Hepatocyte (in vitro differentiated cells): ENCODE results near the gene SUSD3. TPM values are rescaled to one million over a fixed set of nuclear protein-coding genes. Genes with fewer than 3 reads are reported as not detected.

ENCODE experiments used
- DNase-seq: peaks from one replicate; pipeline ENCODE4 v3.0.0-alpha.2; 2016; ENCODE audit warnings: low spot score
- H2AFZ ChIP-seq: fragments of 200-600 bp; sonication (generic); 2 replicates; pipeline ENCODE4 v1.6.0; 2016; ENCODE audit warnings: antibody characterized with exemption, mild to moderate bottlenecking
- H3K27ac ChIP-seq: fragments of 200-600 bp; sonication (generic); 2 replicates; pipeline ENCODE4 v1.5.1; 2016; ENCODE audit warnings: mild to moderate bottlenecking
- H3K27me3 ChIP-seq: fragments of 200-600 bp; sonication (generic); 2 replicates; pipeline ENCODE4 v1.6.1; 2016
- H3K36me3 ChIP-seq: fragments of 200-600 bp; sonication (generic); replicated peaks from 2 replicates; pipeline ENCODE4 v1.5.1; 2016; ENCODE audit warnings: low read depth; ENCODE audit not compliant: insufficient read depth
- H3K4me1 ChIP-seq: fragments of 200-600 bp; sonication (generic); 2 replicates; pipeline ENCODE4 v1.5.1; 2016; ENCODE audit warnings: mild to moderate bottlenecking, moderate library complexity; ENCODE audit not compliant: insufficient read depth
- H3K4me2 ChIP-seq: fragments of 200-600 bp; sonication (generic); 2 replicates; pipeline ENCODE4 v1.6.0; 2016
- H3K4me3 ChIP-seq: fragments of 200-600 bp; sonication (generic); 2 replicates; pipeline ENCODE4 v1.5.1; 2016; ENCODE audit warnings: mild to moderate bottlenecking
- H3K79me2 ChIP-seq: fragments of 200-600 bp; sonication (generic); 2 replicates; pipeline ENCODE4 v1.6.0; 2017; ENCODE audit warnings: mild to moderate bottlenecking
- H3K9me2 ChIP-seq: fragments of 200-600 bp; sonication (generic); replicated peaks from 2 replicates; pipeline ENCODE4 v1.6.0; 2017; ENCODE audit warnings: mild to moderate bottlenecking; ENCODE audit not compliant: insufficient read depth
- H3K9me3 ChIP-seq: fragments of 200-600 bp; sonication (generic); 2 replicates; pipeline ENCODE4 v1.5.1; 2016; ENCODE audit warnings: low read depth, mild to moderate bottlenecking
- H4K20me1 ChIP-seq: fragments of 200-600 bp; sonication (generic); 2 replicates; pipeline ENCODE4 v1.6.0; 2016; ENCODE audit warnings: mild to moderate bottlenecking; ENCODE audit not compliant: insufficient read depth, poor library complexity, severe bottlenecking
- EZH2 ChIP-seq: fragments of 200-600 bp; sonication (generic); IDR thresholded peaks from 2 replicates; pipeline ENCODE4 v1.6.1; 2016; ENCODE audit warnings: antibody characterized with exemption, mild to moderate bottlenecking, borderline replicate concordance
- EZH2phosphoT487 ChIP-seq: fragments of 200-600 bp; sonication (generic); IDR thresholded peaks from one replicate; pipeline ENCODE4 v1.6.1; 2018; ENCODE audit warnings: antibody characterized with exemption, mild to moderate bottlenecking, low read depth, moderate library complexity; ENCODE audit not compliant: unreplicated experiment, severe bottlenecking
- WGBS: methylation state at CpG from one replicate; pipeline ENCODE4 v1.1.6; 2016; ENCODE audit warnings: low lambda C conversion rate; ENCODE audit errors: missing lambda C conversion rate; 5-methylcytosine and 5-hydroxymethylcytosine counted together
- polyA plus RNA-seq: library from polyadenylated mRNA; unstranded; fragments of >200 nt; fragmentation: Nextera tagmentation; extraction: Ambion mirVana; gene quantifications from 2 replicates; pipeline ENCODE4 v1.2.1, GENCODE V29; 2016
- total RNA-seq: library from RNA; depleted of rRNA; stranded (reverse); fragments of >200 nt; gene quantifications from 2 replicates; pipeline ENCODE4 v1.2.3, GENCODE V29; 2014
- TF ChIP-seq, protein P1 (sequence below): fragments of 200-600 bp; sonication (generic); IDR thresholded peaks from 2 replicates; pipeline ENCODE4 v1.5.1; 2016; ENCODE audit warnings: antibody characterized with exemption, mild to moderate bottlenecking; ENCODE audit not compliant: poor library complexity

SUSD3 gene
- total and polyA plus RNA-seq, 2 experiments from 2014 or later = 11.4 to 17.3 TPM

DNA sequence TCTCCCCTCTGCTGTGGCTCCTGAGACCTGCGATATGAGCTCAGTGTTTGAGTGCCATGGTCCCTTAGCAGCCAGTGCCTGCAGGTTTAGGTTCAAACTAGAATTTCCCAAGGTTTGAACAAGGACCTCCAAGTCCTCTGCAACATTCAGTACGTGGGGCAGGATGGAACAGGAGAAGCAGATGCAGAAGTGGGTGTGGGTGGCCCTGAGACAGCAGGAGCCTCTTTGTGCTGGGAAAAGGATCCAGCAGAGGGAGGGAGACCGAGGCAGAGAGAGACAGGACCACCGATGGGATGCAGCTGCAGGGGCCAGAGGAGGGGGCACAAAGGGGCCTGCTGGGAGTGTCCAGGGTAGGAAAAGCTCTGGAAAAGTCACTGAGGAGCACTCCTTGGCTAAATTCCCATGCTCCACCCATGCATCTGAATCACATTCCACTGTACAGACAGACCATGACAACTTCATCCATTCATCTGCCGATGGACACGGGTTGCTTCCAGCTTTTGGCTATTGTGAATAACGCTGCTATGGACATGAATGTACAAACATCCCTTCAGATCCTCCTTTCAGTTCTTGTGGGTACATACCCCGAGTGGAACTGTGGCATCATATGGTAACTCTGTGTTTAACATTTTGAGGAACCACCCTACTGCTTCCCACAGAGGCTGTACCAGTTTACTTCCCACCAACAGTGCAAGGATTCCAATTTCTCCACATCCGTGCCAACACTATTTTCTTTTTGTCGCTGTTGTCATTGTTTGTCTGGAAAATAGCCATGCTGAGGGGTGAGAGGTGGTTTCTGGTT lies 26.7 kb upstream of the SUSD3 start:
- Histone ChIP-seq H3K4me1 (no peaks in the 10 kb centered on the region), H3K4me3 (no peak overlapping the region), H3K27ac (no peak overlapping the region), H3K27me3 (no peaks in the 10 kb centered on the region), H2AFZ (no peak overlapping the region), H3K36me3 (no peaks in the 10 kb centered on the region), H3K4me2 (no peak overlapping the region), H3K79me2 (no peaks in the 10 kb centered on the region), H3K9me3 (no peaks in the 10 kb centered on the region), H3K9me2 (no peaks in the 10 kb centered on the region), H4K20me1 (no peaks in the 10 kb centered on the region)
- WGBS = 90% methylated on average over 10 of the region's 10 CpGs
- DNase-seq = no peak
- TF ChIP-seq EZH2 = no peak
- TF ChIP-seq EZH2phosphoT487 = no peak
- TF ChIP-seq, protein P1, sequence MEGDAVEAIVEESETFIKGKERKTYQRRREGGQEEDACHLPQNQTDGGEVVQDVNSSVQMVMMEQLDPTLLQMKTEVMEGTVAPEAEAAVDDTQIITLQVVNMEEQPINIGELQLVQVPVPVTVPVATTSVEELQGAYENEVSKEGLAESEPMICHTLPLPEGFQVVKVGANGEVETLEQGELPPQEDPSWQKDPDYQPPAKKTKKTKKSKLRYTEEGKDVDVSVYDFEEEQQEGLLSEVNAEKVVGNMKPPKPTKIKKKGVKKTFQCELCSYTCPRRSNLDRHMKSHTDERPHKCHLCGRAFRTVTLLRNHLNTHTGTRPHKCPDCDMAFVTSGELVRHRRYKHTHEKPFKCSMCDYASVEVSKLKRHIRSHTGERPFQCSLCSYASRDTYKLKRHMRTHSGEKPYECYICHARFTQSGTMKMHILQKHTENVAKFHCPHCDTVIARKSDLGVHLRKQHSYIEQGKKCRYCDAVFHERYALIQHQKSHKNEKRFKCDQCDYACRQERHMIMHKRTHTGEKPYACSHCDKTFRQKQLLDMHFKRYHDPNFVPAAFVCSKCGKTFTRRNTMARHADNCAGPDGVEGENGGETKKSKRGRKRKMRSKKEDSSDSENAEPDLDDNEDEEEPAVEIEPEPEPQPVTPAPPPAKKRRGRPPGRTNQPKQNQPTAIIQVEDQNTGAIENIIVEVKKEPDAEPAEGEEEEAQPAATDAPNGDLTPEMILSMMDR = no peak

DNA sequence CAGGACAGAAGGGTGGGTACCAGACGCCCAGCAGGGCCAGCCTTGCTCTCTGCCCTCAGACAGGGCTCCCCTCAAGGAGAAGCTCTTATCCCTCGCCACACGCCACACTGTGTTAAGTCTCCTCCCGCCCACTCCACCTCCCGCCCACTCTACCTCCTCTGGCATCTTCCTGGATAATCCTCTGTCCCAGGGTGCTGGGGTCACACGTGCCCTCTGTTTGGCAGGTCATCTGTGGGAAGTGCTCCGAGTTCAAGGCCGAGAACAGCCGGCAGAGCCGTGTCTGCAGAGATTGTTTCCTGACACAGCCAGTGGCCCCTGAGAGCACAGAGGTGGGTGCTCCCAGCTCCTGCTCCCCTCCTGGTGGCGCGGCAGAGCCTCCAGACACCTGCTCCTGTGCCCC lies 26.0 kb upstream of the SUSD3 start:
- Histone ChIP-seq H3K79me2 (no peaks in the 10 kb centered on the region), H3K36me3 (no peaks in the 10 kb centered on the region)
- 89% methylated on average over 12 of the region's 12 CpGs for WGBS

DNA sequence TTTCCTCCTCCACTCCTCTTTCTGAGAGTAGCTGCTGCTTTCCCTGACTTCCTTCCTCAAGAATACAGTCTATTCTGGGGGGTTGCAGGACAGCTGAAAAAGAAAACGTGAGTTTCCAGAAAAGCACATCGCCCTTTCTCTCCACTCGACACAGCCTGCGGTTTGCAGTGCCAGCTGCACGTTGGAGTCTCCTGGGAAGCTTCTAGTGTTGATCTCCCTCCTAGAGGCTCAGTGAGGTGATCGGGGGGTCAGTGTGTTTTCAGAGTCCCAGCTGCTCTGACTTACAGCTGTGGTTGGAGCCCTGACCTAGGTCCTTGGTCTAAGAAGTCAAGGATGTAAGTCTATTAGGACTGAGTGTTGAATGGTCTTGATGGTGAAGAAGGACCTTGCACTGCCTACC lies 25.0 kb upstream of the SUSD3 start:
- H3K4me3 ChIP-seq = no peak overlapping the region
- no peaks in the 10 kb centered on the region for H3K36me3 ChIP-seq
- H3K4me2 ChIP-seq = no peak overlapping the region
- no peaks in the 10 kb centered on the region for H3K9me2 ChIP-seq
- no peak overlapping the region for H3K27ac ChIP-seq
- TF ChIP-seq, protein P1 = no peak
- TF ChIP-seq EZH2 (no peak), EZH2phosphoT487 (no peak)
- no peaks in the 10 kb centered on the region for H3K27me3 ChIP-seq
- H3K9me3 ChIP-seq = no peaks in the 10 kb centered on the region
- no peak overlapping the region for H2AFZ ChIP-seq
- WGBS = 67% methylated on average over 6 of the region's 6 CpGs
- no peaks in the 10 kb centered on the region for H3K79me2 ChIP-seq
- no peak for DNase-seq
- no peaks in the 10 kb centered on the region for H4K20me1 ChIP-seq
- H3K4me1 ChIP-seq = no peaks in the 10 kb centered on the region

More for the DNA sequence above, 26.0 kb upstream of the SUSD3 start:
- H3K4me3 ChIP-seq = no peak overlapping the region
- no peaks in the 10 kb centered on the region for H3K4me1 ChIP-seq
- H3K27me3 ChIP-seq = no peaks in the 10 kb centered on the region
- no peak overlapping the region for H3K4me2 ChIP-seq
- H3K9me2 ChIP-seq = no peaks in the 10 kb centered on the region
- no peak for TF ChIP-seq EZH2
- TF ChIP-seq EZH2phosphoT487 = no peak
- TF ChIP-seq, protein P1 = no peak
- no peak overlapping the region for H2AFZ ChIP-seq
- no peak overlapping the region for H3K27ac ChIP-seq
- H3K9me3 ChIP-seq = no peaks in the 10 kb centered on the region
- DNase-seq = no peak
- H4K20me1 ChIP-seq = no peaks in the 10 kb centered on the region
